GM12873 (cell line): ENCODE data around the gene M1AP.

Experiments used
- TF ChIP-seq, protein P1 (sequence below): IDR thresholded peaks from 2 replicates; pipeline ENCODE4 v1.5.1; 2012; ENCODE audit warnings: low read depth, mild to moderate bottlenecking, moderate library complexity, low read length, control low read depth; ENCODE audit not compliant: insufficient read depth; ENCODE audit errors: missing control alignments

Gene M1AP

DNA sequence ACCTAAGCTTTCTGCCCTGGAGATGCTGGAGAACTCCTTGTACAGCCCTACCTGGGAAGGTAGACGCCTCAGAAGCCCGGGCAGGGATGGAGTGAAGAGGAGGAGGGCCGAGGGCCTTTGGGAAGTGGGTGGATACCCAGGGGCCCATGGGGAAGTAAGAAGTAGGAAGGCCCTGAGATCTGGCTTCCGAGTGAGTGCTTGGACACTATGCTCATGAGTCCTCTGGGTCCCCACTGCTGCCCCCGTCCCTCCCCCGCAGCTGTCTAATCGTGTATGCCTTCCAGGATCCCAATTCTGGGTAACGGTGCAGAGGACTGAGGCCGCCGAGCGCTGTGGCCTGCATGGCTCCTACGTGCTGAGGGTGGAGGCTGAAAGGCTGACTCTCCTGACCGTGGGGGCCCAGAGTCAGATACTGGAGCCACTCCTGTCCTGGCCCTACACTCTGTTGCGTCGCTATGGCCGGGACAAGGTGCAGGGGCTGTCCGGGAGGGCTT is 92.5 kb downstream of the M1AP start:
- TF ChIP-seq, protein P1, sequence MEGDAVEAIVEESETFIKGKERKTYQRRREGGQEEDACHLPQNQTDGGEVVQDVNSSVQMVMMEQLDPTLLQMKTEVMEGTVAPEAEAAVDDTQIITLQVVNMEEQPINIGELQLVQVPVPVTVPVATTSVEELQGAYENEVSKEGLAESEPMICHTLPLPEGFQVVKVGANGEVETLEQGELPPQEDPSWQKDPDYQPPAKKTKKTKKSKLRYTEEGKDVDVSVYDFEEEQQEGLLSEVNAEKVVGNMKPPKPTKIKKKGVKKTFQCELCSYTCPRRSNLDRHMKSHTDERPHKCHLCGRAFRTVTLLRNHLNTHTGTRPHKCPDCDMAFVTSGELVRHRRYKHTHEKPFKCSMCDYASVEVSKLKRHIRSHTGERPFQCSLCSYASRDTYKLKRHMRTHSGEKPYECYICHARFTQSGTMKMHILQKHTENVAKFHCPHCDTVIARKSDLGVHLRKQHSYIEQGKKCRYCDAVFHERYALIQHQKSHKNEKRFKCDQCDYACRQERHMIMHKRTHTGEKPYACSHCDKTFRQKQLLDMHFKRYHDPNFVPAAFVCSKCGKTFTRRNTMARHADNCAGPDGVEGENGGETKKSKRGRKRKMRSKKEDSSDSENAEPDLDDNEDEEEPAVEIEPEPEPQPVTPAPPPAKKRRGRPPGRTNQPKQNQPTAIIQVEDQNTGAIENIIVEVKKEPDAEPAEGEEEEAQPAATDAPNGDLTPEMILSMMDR: no peak

DNA sequence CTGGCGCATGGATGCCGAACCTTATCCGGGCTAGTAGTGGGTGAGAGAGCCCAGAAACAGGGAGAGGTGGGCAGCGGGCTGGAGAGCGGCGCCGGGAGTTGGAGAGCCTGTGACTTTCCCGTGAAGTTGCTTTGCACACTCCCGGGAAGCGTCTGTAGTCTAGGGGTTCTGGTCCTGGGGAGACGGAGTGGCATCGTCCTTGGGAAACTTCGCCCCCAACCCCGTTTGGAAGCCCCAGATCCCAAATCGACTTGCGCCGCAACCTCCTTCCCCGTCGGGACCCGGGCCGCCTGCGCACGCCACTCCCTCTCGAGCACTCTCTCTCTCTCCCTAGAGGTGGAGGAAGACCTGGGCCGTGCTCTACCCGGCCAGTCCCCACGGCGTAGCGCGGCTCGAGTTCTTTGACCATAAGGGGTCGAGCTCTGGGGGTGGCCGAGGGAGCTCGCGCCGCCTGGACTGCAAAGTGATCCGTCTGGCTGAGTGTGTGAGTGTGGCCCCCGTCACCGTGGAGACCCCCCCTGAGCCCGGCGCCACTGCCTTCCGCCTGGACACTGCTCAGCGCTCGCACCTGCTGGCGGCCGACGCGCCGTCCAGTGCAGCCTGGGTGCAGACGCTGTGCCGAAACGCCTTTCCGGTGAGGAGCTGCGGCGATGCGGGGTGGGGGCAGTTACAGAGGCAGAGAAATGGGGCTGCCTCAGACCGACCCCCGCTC is 93.2 kb downstream of the M1AP start:
- TF ChIP-seq, protein P1: no peak

DNA sequence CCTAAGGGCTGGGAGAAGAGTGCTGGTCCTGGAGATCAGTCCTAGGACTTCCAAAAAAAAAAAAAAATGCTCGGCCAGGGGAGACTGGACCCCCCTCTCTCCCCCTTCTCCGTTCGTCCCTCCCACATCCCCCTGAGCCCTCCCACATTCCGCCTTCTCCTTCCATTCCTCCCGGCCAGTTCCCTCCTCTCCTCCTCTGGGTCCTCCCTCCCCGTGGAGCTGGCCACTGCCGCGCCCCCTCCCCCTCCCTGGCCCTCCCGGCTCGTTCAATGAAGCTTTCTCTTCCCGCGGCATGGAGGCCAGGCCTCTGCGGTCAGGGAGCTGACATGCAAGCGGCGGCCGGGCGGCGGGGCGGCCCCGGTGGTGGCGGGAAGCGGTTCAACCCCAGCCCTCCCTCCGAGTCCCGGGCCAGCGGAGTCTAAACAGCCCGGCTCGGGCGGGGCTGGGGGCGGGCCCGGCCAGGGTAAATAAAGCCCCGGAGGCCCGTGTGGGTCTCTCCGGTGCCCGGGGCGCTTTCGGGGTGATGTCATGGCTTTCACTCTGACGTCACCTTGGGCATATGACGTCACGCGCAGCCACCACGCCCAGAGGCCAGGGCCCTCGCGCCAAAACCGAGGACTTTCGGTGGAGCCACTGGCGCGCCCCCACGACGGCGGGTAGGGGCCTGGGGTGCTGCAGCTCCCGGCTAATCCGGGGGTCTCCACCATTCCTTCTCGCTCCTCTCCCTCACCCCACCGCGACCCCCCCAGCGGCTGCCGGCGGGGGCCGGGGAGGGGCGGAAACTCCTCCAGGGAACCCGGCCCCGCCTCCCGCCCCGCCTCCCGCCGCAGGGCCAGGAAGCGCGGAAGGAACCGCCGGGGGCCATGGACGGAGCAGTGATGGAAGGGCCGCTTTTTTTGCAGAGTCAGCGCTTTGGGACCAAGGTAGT is 94.0 kb downstream of the M1AP start, which contains the start of the genes DOK1 and LOXL3:
Gene DOK1 (plus strand): TSS at position 829 of the 928 bp plus-strand sequence. CDS start 35 bp downstream, at position 864.
Gene LOXL3 (minus strand): TSS at position 51 of the 928 bp plus-strand sequence. CDS start 1,308 bp downstream, outside the sequence.
- TF ChIP-seq, protein P1: no peak

DNA sequence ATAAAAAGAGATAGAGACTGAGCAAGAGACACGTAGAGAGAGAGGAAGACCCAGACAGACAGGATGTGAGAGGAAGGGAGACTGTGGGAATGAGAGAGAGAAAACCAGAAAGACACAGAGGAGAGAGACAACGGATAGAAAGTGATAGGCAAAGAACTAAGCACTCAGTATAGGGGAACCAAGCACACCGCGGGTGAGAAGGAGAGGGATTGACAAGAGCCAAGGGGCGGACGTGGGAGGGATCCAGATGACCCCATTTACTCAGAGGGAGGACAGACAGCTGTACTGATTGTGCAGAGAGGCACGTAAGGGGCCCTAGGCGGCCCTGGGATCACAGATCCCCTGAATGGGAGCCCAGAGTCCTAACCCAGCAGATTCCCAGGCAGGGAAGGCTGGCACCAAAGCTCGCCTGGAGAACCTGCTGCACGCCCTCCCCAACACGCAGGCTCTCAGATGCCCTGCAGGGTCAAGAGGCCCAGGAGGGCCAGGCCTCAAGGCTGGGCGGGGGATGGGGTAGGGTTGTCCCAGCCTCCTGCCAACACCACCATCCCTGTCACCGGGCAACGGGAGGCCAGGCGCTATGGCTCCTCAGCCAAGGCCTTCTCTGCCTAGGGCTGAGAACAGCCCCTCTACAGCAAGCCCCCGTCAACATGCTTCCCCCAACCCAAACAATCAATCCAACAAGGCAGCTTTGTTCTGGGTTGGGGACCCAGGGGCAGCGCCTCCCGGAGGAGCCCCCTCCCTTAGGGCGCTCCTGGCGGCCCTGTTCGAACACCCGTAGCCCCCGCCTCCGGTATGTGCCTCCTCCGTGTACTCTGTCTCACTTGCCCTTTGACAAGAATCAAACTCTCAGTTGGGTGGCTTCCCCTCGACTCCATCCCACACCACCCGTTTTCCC is 95.0 kb downstream of the M1AP start:
- TF ChIP-seq, protein P1: peak; percentile 7

DNA sequence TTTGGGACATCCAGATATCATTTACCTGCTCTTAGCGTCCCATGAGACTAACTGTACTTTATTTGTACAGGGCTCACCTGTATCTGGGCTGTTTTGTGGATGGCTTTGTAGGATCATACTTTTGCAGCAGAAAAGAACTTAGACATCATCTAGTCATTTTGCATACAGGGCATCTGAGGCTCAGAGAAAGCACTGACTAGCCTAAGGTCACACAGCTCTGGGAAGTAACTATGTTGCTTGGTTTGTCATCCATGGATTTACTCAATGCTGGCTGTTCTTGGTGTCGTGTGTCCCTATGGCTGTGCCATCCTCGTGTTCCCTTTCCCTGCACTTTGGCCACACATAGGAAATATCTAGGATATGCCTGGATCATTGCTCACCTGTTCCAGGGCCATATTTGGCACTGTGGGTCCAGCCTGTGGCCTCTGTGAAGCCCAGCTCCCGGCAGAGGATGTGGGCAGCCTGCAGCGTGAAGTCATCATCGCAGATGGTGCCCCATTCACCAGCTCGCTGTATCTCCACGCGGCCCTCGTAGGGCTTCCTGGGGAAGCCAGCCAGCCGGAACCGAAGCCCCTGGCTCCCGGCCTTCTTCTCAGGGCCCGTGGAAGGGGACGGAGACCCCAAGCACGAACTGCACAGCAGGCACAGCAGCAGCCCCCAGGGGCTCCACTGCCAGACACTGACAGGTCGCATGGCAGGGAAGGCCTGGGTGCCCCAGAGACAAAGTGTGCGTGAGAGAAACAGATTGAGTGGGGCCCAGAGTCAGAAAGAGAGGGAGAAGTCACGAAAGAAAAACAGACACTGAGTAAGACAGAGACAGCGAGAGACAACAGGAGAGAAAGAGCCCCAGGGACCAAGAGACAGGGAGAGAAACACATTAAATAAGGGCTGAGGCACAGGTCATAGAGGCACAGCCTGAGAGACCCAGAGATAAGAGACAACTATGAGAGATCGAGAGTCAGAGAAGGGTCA is 95.9 kb downstream of the M1AP start:
- TF ChIP-seq, protein P1: no peak

DNA sequence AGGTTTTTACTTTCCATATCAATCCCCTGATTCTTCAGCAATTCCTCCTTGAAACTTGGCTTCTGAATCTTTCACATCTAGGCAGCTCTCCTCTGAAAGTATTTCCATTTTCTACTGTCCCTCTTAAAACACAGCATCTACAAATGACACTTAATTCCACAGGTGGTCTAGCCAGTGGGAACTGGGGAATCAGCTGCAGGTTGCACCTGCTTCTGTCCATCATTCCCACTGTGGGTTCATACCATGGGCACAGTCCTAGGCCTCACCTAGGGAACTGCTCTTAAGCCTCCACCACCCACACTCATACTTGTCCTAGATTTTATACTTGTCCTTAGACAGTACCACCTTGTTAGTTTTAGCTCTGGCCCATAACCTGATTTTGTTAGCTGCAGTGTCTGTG is 96.6 kb downstream of the M1AP start:
- TF ChIP-seq, protein P1: no peak
